Caco-2 (cell line): ENCODE measurements around the gene C12orf60. TPM values are rescaled to one million over a fixed set of nuclear protein-coding genes. Genes with fewer than 3 reads are reported as not detected.
"Not testable (repeated sequence)": the region's sequence is repeated elsewhere in the genome, so short reads cannot be mapped to it uniquely, and the experiment has no call there.

ENCODE experiments used
- BruUV-seq: library from RNA; stranded (reverse); fragments of 400-500 nt; replicated peaks from 2 replicates; lab custom pipeline; 2021; lab: Mats Ljungman, UMichigan
- CTCF ChIA-PET: fragments of 300-600 bp; sonication (Branson Sonifier 250); formaldehyde crosslinking; loops from one replicate; lab custom pipeline; 2022; ENCODE audit warnings: antibody characterized with exemption; lab: Charles Lee
- POLR2A ChIA-PET: fragments of 300-600 bp; sonication (Branson Sonifier 250); formaldehyde crosslinking; loops from one replicate; lab custom pipeline; 2022; ENCODE audit warnings: antibody characterized with exemption; lab: Charles Lee
- DNase-seq, 2 experiments: peaks; one replicate each; pipeline versions ENCODE4 v3.0.0 to v3.0.0-alpha.2; 2020 to 2022
- H3K27me3 ChIP-seq: replicated peaks from 2 replicates; pipeline ENCODE4 v1.6.0; 2011; ENCODE audit warnings: low read length; ENCODE audit not compliant: control insufficient read depth, insufficient read depth
- H3K36me3 ChIP-seq: 2 replicates; pipeline ENCODE4 v1.5.1; 2011; ENCODE audit warnings: low read length; ENCODE audit not compliant: control insufficient read depth, insufficient read depth
- H3K4me1 ChIP-seq: fragments of 250-450 bp; sonication (Bioruptor Pico); 2 replicates; pipeline ENCODE4 v1.5.1; 2020; ENCODE audit warnings: mild to moderate bottlenecking
- H3K4me3 ChIP-seq: 2 replicates; pipeline ENCODE4 v1.5.1; 2011; ENCODE audit warnings: low read depth, mild to moderate bottlenecking, control low read depth, low read length
- H3K9me3 ChIP-seq: fragments of 250-450 bp; sonication (Bioruptor Pico); 2 replicates; pipeline ENCODE4 v1.5.1; 2020; ENCODE audit warnings: mild to moderate bottlenecking, moderate library complexity
- H3K27ac Mint-ChIP-seq: one replicate; pipeline ENCODE4 v1.8.0; 2022; ENCODE audit warnings: mixed read lengths; ENCODE audit not compliant: unreplicated experiment
- H3K27me3 Mint-ChIP-seq: one replicate; pipeline ENCODE4 v1.8.0; 2022; ENCODE audit warnings: mixed read lengths; ENCODE audit not compliant: insufficient read depth, unreplicated experiment
- H3K36me3 Mint-ChIP-seq: one replicate; pipeline ENCODE4 v1.8.0; 2022; ENCODE audit warnings: mild to moderate bottlenecking, mixed read lengths; ENCODE audit not compliant: insufficient read depth, unreplicated experiment
- H3K4me1 Mint-ChIP-seq: one replicate; pipeline ENCODE4 v1.8.0; 2022; ENCODE audit warnings: low read depth, mixed read lengths; ENCODE audit not compliant: unreplicated experiment
- H3K4me3 Mint-ChIP-seq: one replicate; pipeline ENCODE4 v1.8.0; 2022; ENCODE audit warnings: mild to moderate bottlenecking, moderate library complexity, mixed read lengths; ENCODE audit not compliant: unreplicated experiment
- H3K9me3 Mint-ChIP-seq: one replicate; pipeline ENCODE4 v1.8.0; 2022; ENCODE audit warnings: mixed read lengths; ENCODE audit not compliant: unreplicated experiment
- CTCF ChIP-seq, 2 experiments: fragments of 200-600 bp in 1 of 2; IDR thresholded peaks; 1 replicate in 1 of 2; 2 replicates in 1 of 2; pipeline versions ENCODE4 v1.5.1 to v1.8.0; 2011 to 2022; ENCODE audit warnings: antibody characterized with exemption in 1 of 2, control low read depth in 1 of 2, inconsistent platforms in 1 of 2, low read depth in 1 of 2, low read length in 1 of 2, mild to moderate bottlenecking in 1 of 2, moderate library complexity in 1 of 2; ENCODE audit not compliant: insufficient read depth in 1 of 2, severe bottlenecking in 1 of 2, unreplicated experiment in 1 of 2
- intact Hi-C: fragments of 100-400 bp; cut with micrococcal nuclease; formaldehyde crosslinking; loops from one replicate; pipeline ENCODE4 v1.10.0; 2022; ENCODE audit not compliant: unreplicated experiment
- total RNA-seq: library from RNA; stranded (reverse); gene quantifications from 2 replicates; pipeline ENCODE4 v1.2.3, GENCODE V29; 2022

C12orf60 gene
- total RNA-seq, 1 experiment from 2014 or later = 2.8 TPM

GRCh38 chr12:14765398-14765797 lies 38.1 kb upstream of the C12orf60 start:
- no peak for DNase-seq
- CTCF ChIA-PET = no interaction called here
- H3K27me3 Mint-ChIP-seq = no peaks in the 10 kb centered on the region
- no peak overlapping the region for H3K27ac Mint-ChIP-seq
- no peak overlapping the region for H3K4me3 ChIP-seq
- H3K36me3 Mint-ChIP-seq = peaks cover 71% of the 10 kb centered on the region
- H3K4me3 Mint-ChIP-seq = no peak overlapping the region
- TF ChIP-seq CTCF (IDR thresholded peaks at IDR 0.05; ENCODE audit: insufficient read depth in 1 of 2, low read depth in 1 of 2, low read length in 1 of 2, severe bottlenecking in 1 of 2, unreplicated experiment in 1 of 2) = no peak
- peaks cover 7% of the 10 kb centered on the region for H3K4me1 Mint-ChIP-seq
- H3K9me3 Mint-ChIP-seq = peaks cover 21% of the 10 kb centered on the region
- BruUV-seq = no TSS peak
- peaks cover 13% of the 10 kb centered on the region; the same call in 1 of the 2 replicates for H3K9me3 ChIP-seq
- H3K27me3 ChIP-seq = no peaks in the 10 kb centered on the region
- POLR2A ChIA-PET = no interaction called here
- peaks cover 2% of the 10 kb centered on the region; the same call in 1 of the 2 replicates for H3K36me3 ChIP-seq
- intact Hi-C loops = no loop called here
- H3K4me1 ChIP-seq = 0 out of 2 replicates have a peak, but pooled peaks cover 8% of the 10 kb centered on the region

- H3K36me3 ChIP-seq, DNase-seq, intact Hi-C loops, H3K4me3 ChIP-seq, H3K27me3 ChIP-seq, BruUV-seq, H3K27ac Mint-ChIP-seq, H3K27me3 Mint-ChIP-seq, CTCF ChIA-PET, H3K4me1 ChIP-seq, POLR2A ChIA-PET, H3K4me3 Mint-ChIP-seq: not testable (repeated sequence)
- H3K4me1 Mint-ChIP-seq = peaks cover 11% of the 10 kb centered on the region
- peaks cover 13% of the 10 kb centered on the region; the same call in 1 of the 2 replicates for H3K9me3 ChIP-seq
- H3K9me3 Mint-ChIP-seq = peaks cover 21% of the 10 kb centered on the region
- peaks cover 75% of the 10 kb centered on the region for H3K36me3 Mint-ChIP-seq
These were observed 37.5 kb upstream of the C12orf60 start for GRCh38 chr12:14766020-14766419.

- Histone ChIP-seq H3K9me3 (peaks cover 13% of the 10 kb centered on the region; the same call in 1 of the 2 replicates), H3K4me3 (no peak overlapping the region), H3K36me3 (peaks cover 2% of the 10 kb centered on the region; the same call in 1 of the 2 replicates), H3K27me3 (no peaks in the 10 kb centered on the region), H3K4me1 (peaks cover 9% of the 10 kb centered on the region; the same call in 1 of the 2 replicates)
- POLR2A ChIA-PET = no interaction called here
- no peak for TF ChIP-seq CTCF (IDR thresholded peaks at IDR 0.05; ENCODE audit: insufficient read depth in 1 of 2, low read depth in 1 of 2, low read length in 1 of 2, severe bottlenecking in 1 of 2, unreplicated experiment in 1 of 2)
- H3K27ac Mint-ChIP-seq = peak overlapping the region; percentile 65
- no peak for DNase-seq
- peaks cover 16% of the 10 kb centered on the region for H3K9me3 Mint-ChIP-seq
- intact Hi-C loops = no loop called here
- CTCF ChIA-PET = no interaction called here
- H3K4me1 Mint-ChIP-seq = peaks cover 15% of the 10 kb centered on the region
- BruUV-seq = no TSS peak
- peaks cover 75% of the 10 kb centered on the region for H3K36me3 Mint-ChIP-seq
- no peaks in the 10 kb centered on the region for H3K27me3 Mint-ChIP-seq
- H3K4me3 Mint-ChIP-seq = no peak overlapping the region
These were observed 36.7 kb upstream of the C12orf60 start for GRCh38 chr12:14766649-14767215.
